ENCODE results near the gene TASP1.
"Not testable (repeated sequence)": the region's sequence is repeated elsewhere in the genome, so short reads cannot be mapped to it uniquely, and the experiment has no call there.

The TASP1 gene

GRCh38 chr20:13395232-13395631, 243.5 kb downstream of the TASP1 start:
- no peak overlapping the region for H3K4me3 ChIP-seq (ENCODE audit: low read depth, low read length)
- TF ChIP-seq, protein P1, sequence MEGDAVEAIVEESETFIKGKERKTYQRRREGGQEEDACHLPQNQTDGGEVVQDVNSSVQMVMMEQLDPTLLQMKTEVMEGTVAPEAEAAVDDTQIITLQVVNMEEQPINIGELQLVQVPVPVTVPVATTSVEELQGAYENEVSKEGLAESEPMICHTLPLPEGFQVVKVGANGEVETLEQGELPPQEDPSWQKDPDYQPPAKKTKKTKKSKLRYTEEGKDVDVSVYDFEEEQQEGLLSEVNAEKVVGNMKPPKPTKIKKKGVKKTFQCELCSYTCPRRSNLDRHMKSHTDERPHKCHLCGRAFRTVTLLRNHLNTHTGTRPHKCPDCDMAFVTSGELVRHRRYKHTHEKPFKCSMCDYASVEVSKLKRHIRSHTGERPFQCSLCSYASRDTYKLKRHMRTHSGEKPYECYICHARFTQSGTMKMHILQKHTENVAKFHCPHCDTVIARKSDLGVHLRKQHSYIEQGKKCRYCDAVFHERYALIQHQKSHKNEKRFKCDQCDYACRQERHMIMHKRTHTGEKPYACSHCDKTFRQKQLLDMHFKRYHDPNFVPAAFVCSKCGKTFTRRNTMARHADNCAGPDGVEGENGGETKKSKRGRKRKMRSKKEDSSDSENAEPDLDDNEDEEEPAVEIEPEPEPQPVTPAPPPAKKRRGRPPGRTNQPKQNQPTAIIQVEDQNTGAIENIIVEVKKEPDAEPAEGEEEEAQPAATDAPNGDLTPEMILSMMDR (IDR thresholded peaks at IDR 0.05; ENCODE audit: borderline replicate concordance, insufficient read depth, low read depth, low read length): no peak

DNA sequence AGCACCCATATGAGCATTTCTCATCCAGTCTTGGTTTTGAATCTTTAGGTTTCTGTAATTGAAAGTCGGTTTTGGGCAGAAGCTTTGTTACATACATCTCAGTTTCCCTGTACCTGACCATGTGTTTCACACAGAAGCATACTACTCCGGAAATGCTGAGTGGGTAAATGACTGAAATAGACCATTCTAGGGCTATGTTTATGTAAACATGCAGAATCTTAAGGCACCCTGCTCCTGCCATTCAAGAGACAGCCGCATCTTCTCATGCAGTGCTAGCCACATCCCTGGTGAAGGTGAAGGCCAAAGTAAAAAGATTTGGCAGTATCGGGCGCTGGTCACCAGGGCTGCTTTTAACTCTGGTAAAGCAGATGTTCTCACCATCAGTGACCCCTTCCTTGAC, 246.3 kb downstream of the TASP1 start:
- TF ChIP-seq, protein P1 (IDR thresholded peaks at IDR 0.05; ENCODE audit: borderline replicate concordance, insufficient read depth, low read depth, low read length): no peak
- no peak overlapping the region for H3K4me3 ChIP-seq (ENCODE audit: low read depth, low read length)

GRCh38 chr20:13389115-13389514, 249.6 kb downstream of the TASP1 start:
- no peak overlapping the region for H3K4me3 ChIP-seq (ENCODE audit: low read depth, low read length)
- TF ChIP-seq, protein P1 (IDR thresholded peaks at IDR 0.05; ENCODE audit: borderline replicate concordance, insufficient read depth, low read depth, low read length): no peak

GRCh38 chr20:13384132-13384531, 254.6 kb downstream of the TASP1 start:
- TF ChIP-seq, protein P1 (IDR thresholded peaks at IDR 0.05; ENCODE audit: borderline replicate concordance, insufficient read depth, low read depth, low read length): no peak
- H3K4me3 ChIP-seq (ENCODE audit: low read depth, low read length): no peak overlapping the region

DNA sequence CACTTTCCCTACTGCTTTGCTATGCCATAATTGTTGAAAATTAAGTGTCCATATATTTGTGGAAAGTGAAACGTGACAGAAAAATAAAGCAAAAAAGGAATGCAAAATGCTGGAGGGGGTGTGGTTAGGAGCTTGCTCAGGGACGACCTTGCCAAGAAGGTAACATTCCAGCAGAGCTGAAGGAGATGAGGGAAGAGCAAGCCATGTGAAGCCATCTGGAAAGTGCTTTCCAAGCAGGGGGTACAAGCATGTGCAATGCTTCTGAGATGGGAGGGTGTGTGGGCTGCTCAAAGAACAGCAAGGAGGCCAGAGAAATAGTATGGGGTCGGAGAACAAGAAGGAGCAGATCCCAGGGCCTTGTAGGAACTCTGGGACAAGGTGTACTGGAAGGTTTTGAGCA, 255.9 kb downstream of the TASP1 start:
- no peak overlapping the region for H3K4me3 ChIP-seq (ENCODE audit: low read depth, low read length)
- TF ChIP-seq, protein P1 (IDR thresholded peaks at IDR 0.05; ENCODE audit: borderline replicate concordance, insufficient read depth, low read depth, low read length): no peak

GRCh38 chr20:13380497-13381229, 258.1 kb downstream of the TASP1 start:
- not testable (repeated sequence) for H3K4me3 ChIP-seq (ENCODE audit: low read depth, low read length)

DNA sequence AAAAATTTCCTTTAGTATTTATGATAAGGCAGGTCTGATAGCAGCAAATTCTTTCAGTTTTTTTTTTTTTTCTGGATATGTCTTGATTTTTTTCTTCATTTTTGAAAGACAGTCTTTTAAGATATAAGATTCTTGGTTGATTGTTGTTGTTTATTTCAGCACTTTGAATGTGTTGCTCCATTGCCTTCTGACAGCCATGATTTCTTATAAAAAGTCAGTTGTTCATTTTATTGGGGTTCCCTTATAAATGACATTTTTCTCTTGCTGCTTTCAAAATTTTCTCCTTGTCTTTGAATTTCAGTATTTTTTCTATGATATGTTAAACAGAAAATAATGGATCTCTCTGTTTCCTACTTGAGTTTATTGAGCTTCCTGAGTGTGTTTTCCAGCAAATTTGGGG, 265.3 kb downstream of the TASP1 start:
- no peak overlapping the region for H3K4me3 ChIP-seq (ENCODE audit: low read depth, low read length)
- TF ChIP-seq, protein P1 (IDR thresholded peaks at IDR 0.05; ENCODE audit: borderline replicate concordance, insufficient read depth, low read depth, low read length): no peak
